ENCODE results near the gene PPIA. TPM values are rescaled to one million over a fixed set of nuclear protein-coding genes. Genes with fewer than 3 reads are reported as not detected.

The PPIA gene
- total RNA-seq, 2 donors from 2014 or later: 352 to 366 TPM

GRCh38 chr7:44755698-44756627, 40.5 kb upstream of the PPIA start:
- DNase-seq: no peak
- 75 to 83% methylated on average over 3 to 17 of the region's 17 CpGs for WGBS, 2 donors
- Histone ChIP-seq H3K36me3 (replicated peaks in 1 of 2; ENCODE audit: insufficient read depth in 1 of 2, low read depth in 2 of 2) (peaks cover 0 to 20% of the 10 kb centered on the region in 2 donors), H3K4me1 (peaks cover 29% of the 10 kb centered on the region), H3K9me3 (no peaks in the 10 kb centered on the region), H3K4me3 (no peak overlapping the region), H3K27ac (no peak overlapping the region), H3K27me3 (no peaks in the 10 kb centered on the region)
- intact Hi-C loops (cut with DNase I): no loop called here
- no peak for TF ChIP-seq CTCF (IDR thresholded peaks at IDR 0.05)
- TF ChIP-seq POLR2A (IDR thresholded peaks at IDR 0.05): no peak
- ATAC-seq: no peak

GRCh38 chr7:44756904-44757303, 39.6 kb upstream of the PPIA start:
- Histone ChIP-seq H3K27me3 (no peaks in the 10 kb centered on the region), H3K4me3 (no peak overlapping the region), H3K27ac (no peak overlapping the region), H3K9me3 (no peaks in the 10 kb centered on the region), H3K4me1 (peaks cover 20% of the 10 kb centered on the region), H3K36me3 (replicated peaks in 1 of 2; ENCODE audit: insufficient read depth in 1 of 2, low read depth in 2 of 2) (peaks cover 0 to 24% of the 10 kb centered on the region in 2 donors)
- DNase-seq (no peak), ATAC-seq (no peak)
- no peak for TF ChIP-seq CTCF (IDR thresholded peaks at IDR 0.05)
- no peak for TF ChIP-seq POLR2A (IDR thresholded peaks at IDR 0.05)
- intact Hi-C loops (cut with DNase I): no loop called here
- WGBS, 2 donors: 95 to 100% methylated on average over 8 to 10 of the region's 12 CpGs

GRCh38 chr7:44757311-44757710, 39.2 kb upstream of the PPIA start:
- no peaks in the 10 kb centered on the region for H3K9me3 ChIP-seq

GRCh38 chr7:44757739-44758138, 38.7 kb upstream of the PPIA start:
- DNase-seq (no peak), ATAC-seq (no peak)
- Histone ChIP-seq H3K27me3 (no peaks in the 10 kb centered on the region), H3K4me1 (peaks cover 20% of the 10 kb centered on the region), H3K27ac (no peak overlapping the region), H3K4me3 (no peak overlapping the region), H3K36me3 (replicated peaks in 1 of 2; ENCODE audit: insufficient read depth in 1 of 2, low read depth in 2 of 2) (peaks cover 0 to 24% of the 10 kb centered on the region in 2 donors), H3K9me3 (no peaks in the 10 kb centered on the region)
- WGBS, 2 donors: 87 to 90% methylated on average over 6 to 7 of the region's 7 CpGs
- intact Hi-C loops (cut with DNase I): no loop called here
- no peak for TF ChIP-seq CTCF (IDR thresholded peaks at IDR 0.05)
- no peak for TF ChIP-seq POLR2A (IDR thresholded peaks at IDR 0.05)

More at GRCh38 chr7:44757311-44757710, 39.2 kb upstream of the PPIA start:
- no peaks in the 10 kb centered on the region for H3K27me3 ChIP-seq
- H3K27ac ChIP-seq: no peak overlapping the region
- DNase-seq (no peak), ATAC-seq (no peak)
- H3K36me3 ChIP-seq (replicated peaks in 1 of 2; ENCODE audit: insufficient read depth in 1 of 2, low read depth in 2 of 2): peaks cover 0 to 24% of the 10 kb centered on the region in 2 donors
- H3K4me1 ChIP-seq: peaks cover 20% of the 10 kb centered on the region
- H3K4me3 ChIP-seq: no peak overlapping the region
- 64 to 92% methylated on average over 5 to 7 of the region's 10 CpGs for WGBS, 2 donors
- intact Hi-C loops (cut with DNase I): no loop called here
- TF ChIP-seq POLR2A (IDR thresholded peaks at IDR 0.05) (no peak), CTCF (IDR thresholded peaks at IDR 0.05) (no peak)
